Smooth muscle cell (in vitro differentiated cells): ENCODE results near the gene HNRNPUL1. TPM values are rescaled to one million over a fixed set of nuclear protein-coding genes. Genes with fewer than 3 reads are reported as not detected.

Experiments used
- DNase-seq: peaks from one replicate; lab custom pipeline; 2025; ENCODE audit not compliant: unreplicated experiment; lab: John Stamatoyannopoulos, UW
- H2AFZ ChIP-seq: fragments of 200-600 bp; sonication (generic); 2 replicates; pipeline ENCODE4 v1.6.0; 2016; ENCODE audit warnings: antibody characterized with exemption, low read depth, mild to moderate bottlenecking
- H3F3A ChIP-seq: fragments of 200-600 bp; sonication (generic); 2 replicates; pipeline ENCODE4 v1.6.0; 2017; ENCODE audit warnings: antibody characterized with exemption, low read depth
- H3K27ac ChIP-seq: fragments of 200-600 bp; sonication (generic); 2 replicates; pipeline ENCODE4 v1.5.1; 2016; ENCODE audit warnings: low read depth, mild to moderate bottlenecking
- H3K27me3 ChIP-seq: fragments of 200-600 bp; sonication (generic); 2 replicates; pipeline ENCODE4 v1.6.1; 2016; ENCODE audit warnings: low read depth, mild to moderate bottlenecking
- H3K36me3 ChIP-seq: fragments of 200-600 bp; sonication (generic); 2 replicates; pipeline ENCODE4 v1.5.1; 2016; ENCODE audit warnings: low read depth
- H3K4me1 ChIP-seq: fragments of 200-600 bp; sonication (generic); 2 replicates; pipeline ENCODE4 v1.5.1; 2016; ENCODE audit warnings: low read depth
- H3K4me2 ChIP-seq: fragments of 200-600 bp; sonication (generic); 2 replicates; pipeline ENCODE4 v1.6.0; 2016; ENCODE audit warnings: mild to moderate bottlenecking
- H3K4me3 ChIP-seq: fragments of 200-600 bp; sonication (generic); 2 replicates; pipeline ENCODE4 v1.5.1; 2016; ENCODE audit warnings: mild to moderate bottlenecking
- H3K79me2 ChIP-seq: fragments of 200-600 bp; sonication (generic); 2 replicates; pipeline ENCODE4 v1.6.0; 2016; ENCODE audit warnings: low read depth, mild to moderate bottlenecking
- H3K9ac ChIP-seq: fragments of 200-600 bp; sonication (generic); 2 replicates; pipeline ENCODE4 v1.6.0; 2016; ENCODE audit warnings: low read depth
- H3K9me3 ChIP-seq: fragments of 200-600 bp; sonication (generic); replicated peaks from 2 replicates; pipeline ENCODE4 v1.5.1; 2016; ENCODE audit warnings: low read depth
- H4K20me1 ChIP-seq: fragments of 200-600 bp; sonication (generic); 2 replicates; pipeline ENCODE4 v1.6.0; 2016; ENCODE audit warnings: low read depth
- CTCF ChIP-seq: fragments of 200-600 bp; sonication (generic); IDR thresholded peaks from 2 replicates; pipeline ENCODE4 v1.5.1; 2017; ENCODE audit warnings: borderline replicate concordance, mild to moderate bottlenecking, antibody characterized with exemption; ENCODE audit not compliant: insufficient read depth, poor library complexity, severe bottlenecking
- WGBS: methylation state at CpG from one replicate; pipeline ENCODE4 v1.1.7; 2016; ENCODE audit warnings: low lambda C conversion rate; 5-methylcytosine and 5-hydroxymethylcytosine counted together
- polyA plus RNA-seq: library from polyadenylated mRNA; unstranded; fragments of >200 nt; fragmentation: Nextera tagmentation; extraction: Ambion mirVana; gene quantifications from 2 replicates; pipeline ENCODE4 v1.2.1, GENCODE V29; 2016
- total RNA-seq: library from RNA; depleted of rRNA; stranded (reverse); fragments of >200 nt; gene quantifications from 2 replicates; pipeline ENCODE4 v1.2.3, GENCODE V29; 2014

Gene HNRNPUL1
- total and polyA plus RNA-seq, 2 experiments from 2014 or later = 101 to 125 TPM

DNA sequence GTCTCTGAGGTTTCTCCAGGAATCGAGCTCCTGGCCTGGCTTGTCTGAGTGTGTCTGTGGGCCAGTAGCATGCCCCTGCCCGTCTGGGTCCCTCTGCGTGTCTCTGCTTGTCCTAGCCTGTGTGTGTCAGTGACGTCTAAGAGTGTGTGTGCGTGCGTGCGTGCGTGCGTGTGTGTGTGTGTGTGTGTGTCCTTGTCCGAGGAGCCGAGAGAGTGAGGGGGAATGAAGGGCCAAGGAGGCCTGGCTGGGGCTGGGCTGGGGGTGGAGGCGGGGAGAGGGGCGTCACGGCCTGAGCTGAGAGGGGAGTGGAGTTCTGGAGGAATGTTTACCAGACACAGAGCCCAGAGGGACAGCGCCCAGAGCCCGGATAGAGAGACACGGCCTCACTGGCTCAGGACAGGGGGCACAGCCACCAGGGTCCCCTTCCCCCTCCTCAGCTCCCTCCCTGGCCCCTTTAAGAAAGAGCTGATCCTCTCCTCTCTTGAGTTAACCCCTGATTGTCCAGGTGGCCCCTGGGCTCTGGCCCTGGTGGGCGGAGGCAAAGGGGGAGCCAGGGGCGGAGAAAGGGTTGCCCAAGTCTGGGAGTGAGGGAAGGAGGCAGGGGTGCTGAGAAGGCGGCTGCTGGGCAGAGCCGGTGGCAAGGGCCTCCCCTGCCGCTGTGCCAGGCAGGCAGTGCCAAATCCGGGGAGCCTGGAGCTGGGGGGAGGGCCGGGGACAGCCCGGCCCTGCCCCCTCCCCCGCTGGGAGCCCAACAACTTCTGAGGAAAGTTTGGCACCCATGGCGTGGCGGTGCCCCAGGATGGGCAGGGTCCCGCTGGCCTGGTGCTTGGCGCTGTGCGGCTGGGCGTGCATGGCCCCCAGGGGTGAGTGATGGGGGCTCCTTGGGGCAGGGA, 45.3 kb upstream of the HNRNPUL1 start, which contains the start of gene AXL:
Gene AXL (plus strand): TSS at position 609 of the 893 bp plus-strand sequence. CDS start 170 bp downstream, at position 779.
- Histone ChIP-seq H3K4me1 (peaks cover 12% of the 10 kb centered on the region), H3K36me3 (no peaks in the 10 kb centered on the region), H3K9ac (peak within 1 kb of the TSS; percentile 95), H4K20me1 (no peaks in the 10 kb centered on the region), H3K79me2 (peaks cover 7% of the 10 kb centered on the region), H2AFZ (no peak within 1 kb of the TSS), H3K27ac (peak within 1 kb of the TSS; percentile 92), H3K4me2 (peak within 1 kb of the TSS; percentile 94), H3K27me3 (no peaks in the 10 kb centered on the region), H3K4me3 (peak within 1 kb of the TSS; percentile 75), H3F3A (peaks cover 10% of the 10 kb centered on the region), H3K9me3 (no peaks in the 10 kb centered on the region)
- no peak for TF ChIP-seq CTCF
- under 1% methylated on average over 15 of the region's 32 CpGs for WGBS
- peak; percentile 83 for DNase-seq

GRCh38 chr19:41219924-41220567, 44.1 kb upstream of the HNRNPUL1 start:
- H3K9me3 ChIP-seq = no peaks in the 10 kb centered on the region
- peak; percentile 31 for DNase-seq
- peak overlapping the region; percentile 94 for H3K4me2 ChIP-seq
- H3F3A ChIP-seq = peaks cover 21% of the 10 kb centered on the region
- peak overlapping the region; percentile 92 for H3K27ac ChIP-seq
- peaks cover 7% of the 10 kb centered on the region for H3K79me2 ChIP-seq
- peak overlapping the region; percentile 75 for H3K4me3 ChIP-seq
- H3K27me3 ChIP-seq = no peaks in the 10 kb centered on the region
- H2AFZ ChIP-seq = no peak overlapping the region
- H3K36me3 ChIP-seq = no peaks in the 10 kb centered on the region
- WGBS = 4% methylated on average over 15 of the region's 16 CpGs
- H3K9ac ChIP-seq = peak overlapping the region; percentile 95
- no peak for TF ChIP-seq CTCF
- peaks cover 12% of the 10 kb centered on the region for H3K4me1 ChIP-seq
- H4K20me1 ChIP-seq = no peaks in the 10 kb centered on the region

DNA sequence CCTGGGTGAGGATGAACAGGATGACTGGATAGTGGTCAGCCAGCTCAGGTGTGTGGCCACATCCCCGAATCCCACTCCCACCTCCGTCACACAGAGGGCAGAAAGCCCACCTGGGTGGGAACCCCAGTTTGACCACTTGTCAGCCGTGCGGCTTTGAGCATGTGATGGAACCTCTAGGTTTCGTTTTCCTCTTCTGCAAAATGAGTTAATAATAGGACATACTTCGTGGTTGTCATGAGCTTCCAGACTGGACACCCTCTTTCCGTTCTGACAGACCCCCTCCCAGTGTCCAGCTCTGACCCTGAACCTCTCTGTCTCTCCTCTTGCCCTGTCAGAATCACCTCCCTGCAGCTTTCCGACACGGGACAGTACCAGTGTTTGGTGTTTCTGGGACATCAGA, 43.4 kb upstream of the HNRNPUL1 start:
- Histone ChIP-seq H3K79me2 (peaks cover 7% of the 10 kb centered on the region), H3K36me3 (no peaks in the 10 kb centered on the region), H3K27ac (peak overlapping the region; percentile 92), H3K9ac (peak overlapping the region; percentile 95), H3K27me3 (no peaks in the 10 kb centered on the region), H2AFZ (no peak overlapping the region), H3K9me3 (no peaks in the 10 kb centered on the region), H4K20me1 (no peaks in the 10 kb centered on the region), H3K4me3 (peak overlapping the region; percentile 75), H3K4me2 (peak overlapping the region; percentile 94), H3K4me1 (peaks cover 17% of the 10 kb centered on the region), H3F3A (peaks cover 25% of the 10 kb centered on the region)
- WGBS = 89% methylated on average over 9 of the region's 9 CpGs
- DNase-seq = no peak
- no peak for TF ChIP-seq CTCF
